Measurements from ENCODE around the gene PRKCH. TPM values are rescaled to one million over a fixed set of nuclear protein-coding genes. Genes with fewer than 3 reads are reported as not detected.

PRKCH gene
- total and polyA plus RNA-seq, 5 donors from 2014 or later = 194 to 457 (median 201) TPM

DNA sequence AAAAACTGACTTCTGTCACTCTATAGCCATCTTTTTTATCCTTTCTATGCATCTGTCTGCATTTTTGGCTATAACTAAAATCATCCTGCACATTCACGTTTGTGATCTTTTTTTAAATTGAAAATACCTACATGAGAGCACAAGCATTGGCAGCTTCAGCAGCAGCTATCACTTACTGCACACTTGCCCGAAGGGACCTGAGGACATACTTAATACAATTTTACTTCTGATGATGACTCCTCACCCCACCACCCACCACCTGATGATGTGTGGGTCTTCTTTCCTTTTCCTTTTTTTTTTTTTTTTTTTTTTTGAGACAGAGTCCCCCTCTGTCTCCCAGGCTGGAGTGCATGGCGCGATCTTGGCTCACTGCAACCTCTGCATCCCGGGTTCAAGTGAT is 160.3 kb downstream of the PRKCH start:
- Histone ChIP-seq H3K27me3 (ENCODE audit: control insufficient read depth, insufficient read depth, low read length) (no peaks in the 10 kb centered on the region), H3K4me3 (ENCODE audit: low read depth, low read length) (no peak overlapping the region), H3K4me1 (ENCODE audit: control insufficient read depth, insufficient read depth, low read length, poor library complexity, severe bottlenecking) (peaks cover 43% of the 10 kb centered on the region), H3K27ac (ENCODE audit: insufficient read depth, low read length, poor library complexity, severe bottlenecking) (peak overlapping the region; percentile 34), H3K36me3 (ENCODE audit: control insufficient read depth, insufficient read depth, low read length) (peaks cover 71% of the 10 kb centered on the region), H3K9me3 (ENCODE audit: control insufficient read depth in 2 of 2, low read length in 2 of 2) (no peaks in the 10 kb centered on the region)
- Mint-ChIP-seq H3K4me1 (peaks cover 19 to 83% (median 61%) of the 10 kb centered on the region in 4 donors), H3K4me3 (peak overlapping the region in 1 of 4 donors; percentile 42), H3K9me3 (no peaks in the 10 kb centered on the region), H3K27me3 (no peaks in the 10 kb centered on the region), H3K27ac (peak overlapping the region; percentile 97 to 99 (median 99)), H3K36me3 (peaks cover 48% of the 10 kb centered on the region)
- ATAC-seq (ENCODE audit: low read depth in 2 of 2) (no peak), DNase-seq (no peak)

DNA sequence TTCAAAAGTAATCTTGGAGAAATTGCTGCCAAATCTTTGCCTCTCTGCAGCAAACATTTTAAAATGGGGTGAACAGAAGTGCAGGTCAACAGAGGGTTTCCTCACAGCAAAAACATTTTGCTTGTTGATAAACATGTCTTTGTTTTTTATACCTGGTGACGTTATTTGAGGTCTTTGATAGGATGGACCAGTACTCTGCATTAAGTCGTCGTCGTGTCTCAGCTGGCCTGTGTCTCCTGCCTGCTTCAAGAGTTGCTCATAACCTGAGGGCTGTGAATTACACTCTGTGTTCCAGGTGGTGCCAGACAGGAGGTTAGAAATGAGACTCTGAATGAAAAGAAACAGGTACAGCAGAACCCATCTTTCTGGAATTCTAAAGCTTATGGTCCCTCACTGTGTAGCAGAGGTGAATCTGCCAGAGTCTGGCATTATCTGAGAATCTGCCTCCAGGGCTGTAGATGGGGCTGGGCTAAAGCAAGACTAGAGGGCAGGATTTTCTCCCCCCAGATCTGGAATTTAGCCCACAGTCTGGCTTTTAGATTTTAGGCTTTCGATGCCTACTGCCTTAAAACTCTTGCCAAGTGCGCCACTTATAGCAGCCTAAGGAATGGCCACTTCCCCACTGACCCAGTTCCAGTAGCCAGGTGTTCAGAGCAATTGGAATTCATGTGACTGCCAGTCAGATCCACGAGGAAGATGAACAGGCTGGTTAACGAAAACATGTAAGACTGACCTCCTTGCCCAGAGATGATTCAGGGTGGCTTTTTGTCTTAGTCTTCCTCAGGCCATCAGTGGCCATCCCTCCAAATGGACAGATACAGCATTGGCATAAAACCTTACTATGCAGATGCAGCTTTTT is 161.2 kb downstream of the PRKCH start:
- Histone ChIP-seq H3K9me3 (ENCODE audit: control insufficient read depth in 2 of 2, low read length in 2 of 2) (no peaks in the 10 kb centered on the region), H3K4me3 (ENCODE audit: low read depth, low read length) (no peak overlapping the region), H3K4me1 (ENCODE audit: control insufficient read depth, insufficient read depth, low read length, poor library complexity, severe bottlenecking) (peaks cover 35% of the 10 kb centered on the region), H3K27me3 (ENCODE audit: control insufficient read depth, insufficient read depth, low read length) (no peaks in the 10 kb centered on the region), H3K27ac (ENCODE audit: insufficient read depth, low read length, poor library complexity, severe bottlenecking) (no peak overlapping the region), H3K36me3 (ENCODE audit: control insufficient read depth, insufficient read depth, low read length) (peaks cover 80% of the 10 kb centered on the region)
- peaks cover 54% of the 10 kb centered on the region for H3K36me3 Mint-ChIP-seq
- ATAC-seq (ENCODE audit: low read depth in 2 of 2) (no peak), DNase-seq (no peak)
- H3K4me1 Mint-ChIP-seq = peaks cover 19 to 79% (median 57%) of the 10 kb centered on the region in 4 donors
- H3K27ac Mint-ChIP-seq = peak overlapping the region; percentile 80 to 99 (median 99)
- H3K9me3 Mint-ChIP-seq = no peaks in the 10 kb centered on the region
- H3K4me3 Mint-ChIP-seq = peak overlapping the region in 1 of 4 donors; percentile 42
- H3K27me3 Mint-ChIP-seq = no peaks in the 10 kb centered on the region

DNA sequence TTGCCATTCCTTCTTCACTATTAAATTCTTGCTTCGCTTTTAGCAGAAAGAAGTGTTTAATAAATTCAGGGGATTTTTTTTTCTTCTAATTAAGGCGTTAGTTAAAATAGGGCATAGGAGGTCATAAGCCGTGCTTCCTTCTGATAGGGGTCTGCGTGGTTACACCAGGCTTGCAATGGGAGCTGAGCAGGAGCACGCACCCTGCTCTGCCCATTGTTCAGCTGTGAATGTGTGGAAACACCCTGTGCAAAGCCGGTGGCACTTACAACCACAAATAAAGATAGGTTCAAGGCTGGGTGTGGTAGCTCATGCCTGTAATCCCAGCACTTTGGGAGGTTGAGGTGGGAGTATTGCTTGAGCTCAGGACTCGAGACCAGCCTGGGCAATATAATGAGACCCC is 162.1 kb downstream of the PRKCH start:
- ATAC-seq (ENCODE audit: low read depth in 2 of 2) = no peak

DNA sequence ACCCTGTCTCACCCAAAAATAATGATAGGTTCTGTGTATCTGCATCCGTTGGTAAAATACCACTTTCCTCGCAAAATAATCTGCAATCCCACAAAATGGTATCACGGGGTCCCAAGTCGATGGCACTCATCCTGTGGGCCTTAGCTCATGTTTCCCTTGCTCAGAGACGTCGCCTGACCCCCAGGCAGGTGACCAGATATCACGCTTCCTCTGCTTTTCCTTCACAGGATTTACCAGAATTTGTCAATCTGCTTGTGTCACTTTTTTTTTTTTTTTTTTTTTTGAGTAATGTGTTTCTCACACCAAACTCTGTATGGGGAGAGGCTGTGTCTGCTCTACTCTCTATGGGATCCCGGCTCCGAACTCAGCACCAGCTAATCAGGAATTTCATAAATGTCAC is 162.7 kb downstream of the PRKCH start:
- no peaks in the 10 kb centered on the region for H3K27me3 ChIP-seq (ENCODE audit: control insufficient read depth, insufficient read depth, low read length)
- no peak for ATAC-seq (ENCODE audit: low read depth in 2 of 2)
- H3K27me3 Mint-ChIP-seq = no peaks in the 10 kb centered on the region
- H3K4me3 Mint-ChIP-seq = no peak overlapping the region
- H3K4me1 Mint-ChIP-seq = peaks cover 16 to 68% (median 45%) of the 10 kb centered on the region in 4 donors
- no peak for DNase-seq
- H3K27ac Mint-ChIP-seq = peak overlapping the region; percentile 65 to 92 (median 83)
- H3K36me3 Mint-ChIP-seq = peaks cover 51% of the 10 kb centered on the region
- H3K36me3 ChIP-seq (ENCODE audit: control insufficient read depth, insufficient read depth, low read length) = peaks cover 90% of the 10 kb centered on the region
- H3K9me3 Mint-ChIP-seq = no peaks in the 10 kb centered on the region
- H3K4me1 ChIP-seq (ENCODE audit: control insufficient read depth, insufficient read depth, low read length, poor library complexity, severe bottlenecking) = peaks cover 21% of the 10 kb centered on the region
- H3K9me3 ChIP-seq (ENCODE audit: control insufficient read depth in 2 of 2, low read length in 2 of 2) = no peaks in the 10 kb centered on the region
- H3K4me3 ChIP-seq (ENCODE audit: low read depth, low read length) = no peak overlapping the region
- no peak overlapping the region for H3K27ac ChIP-seq (ENCODE audit: insufficient read depth, low read length, poor library complexity, severe bottlenecking)

More for the DNA sequence above, 162.1 kb downstream of the PRKCH start:
- no peaks in the 10 kb centered on the region for H3K27me3 ChIP-seq (ENCODE audit: control insufficient read depth, insufficient read depth, low read length)
- H3K27ac ChIP-seq (ENCODE audit: insufficient read depth, low read length, poor library complexity, severe bottlenecking) = no peak overlapping the region
- H3K4me1 Mint-ChIP-seq = peaks cover 19 to 70% (median 50%) of the 10 kb centered on the region in 4 donors
- DNase-seq = no peak
- no peaks in the 10 kb centered on the region for H3K9me3 ChIP-seq (ENCODE audit: control insufficient read depth in 2 of 2, low read length in 2 of 2)
- no peaks in the 10 kb centered on the region for H3K27me3 Mint-ChIP-seq
- H3K9me3 Mint-ChIP-seq = no peaks in the 10 kb centered on the region
- H3K27ac Mint-ChIP-seq = peak overlapping the region; percentile 80 to 99 (median 92)
- H3K4me3 Mint-ChIP-seq = no peak overlapping the region
- H3K36me3 ChIP-seq (ENCODE audit: control insufficient read depth, insufficient read depth, low read length) = peaks cover 85% of the 10 kb centered on the region
- no peak overlapping the region for H3K4me3 ChIP-seq (ENCODE audit: low read depth, low read length)
- peaks cover 51% of the 10 kb centered on the region for H3K36me3 Mint-ChIP-seq
- peaks cover 26% of the 10 kb centered on the region for H3K4me1 ChIP-seq (ENCODE audit: control insufficient read depth, insufficient read depth, low read length, poor library complexity, severe bottlenecking)

DNA sequence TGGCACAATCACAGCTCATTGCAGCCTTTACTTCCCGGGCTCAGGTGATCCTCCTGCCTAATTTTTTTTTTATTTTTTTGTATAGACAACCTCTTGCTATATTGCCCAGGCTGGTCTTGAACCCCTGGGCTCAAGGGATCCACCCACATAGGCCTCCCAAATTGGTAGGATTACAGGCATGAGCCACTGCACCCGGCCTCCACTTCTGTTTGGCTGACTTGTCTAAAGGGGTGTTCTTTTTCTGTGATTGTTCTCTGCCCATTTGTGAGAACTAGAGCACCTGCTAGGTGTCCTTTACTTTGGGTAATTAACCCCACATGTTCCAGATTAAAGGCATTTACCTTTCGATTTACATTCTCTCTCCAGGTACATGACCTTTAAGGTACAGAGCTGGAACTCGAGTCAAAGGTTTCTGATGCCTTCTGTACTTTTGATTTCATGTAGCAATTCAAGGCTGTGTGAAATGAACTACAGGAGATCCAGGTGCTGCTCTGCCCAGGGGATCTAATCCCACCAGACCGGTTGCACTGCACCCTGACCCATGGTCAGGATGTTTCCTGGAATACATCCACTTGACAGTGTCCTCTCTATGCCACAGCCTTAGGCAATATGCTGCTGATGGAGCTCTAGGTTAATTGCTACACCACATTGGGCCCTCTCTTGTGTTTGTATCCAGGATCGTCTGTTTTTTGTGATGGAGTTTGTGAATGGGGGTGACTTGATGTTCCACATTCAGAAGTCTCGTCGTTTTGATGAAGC is 163.6 kb downstream of the PRKCH start:
- Mint-ChIP-seq H3K36me3 (peaks cover 55% of the 10 kb centered on the region), H3K9me3 (no peaks in the 10 kb centered on the region), H3K4me3 (peak overlapping the region in 1 of 4 donors; percentile 27), H3K4me1 (peaks cover 10 to 67% (median 39%) of the 10 kb centered on the region in 4 donors), H3K27me3 (no peaks in the 10 kb centered on the region), H3K27ac (peak overlapping the region; percentile 83)
- peaks cover 11% of the 10 kb centered on the region for H3K4me1 ChIP-seq (ENCODE audit: control insufficient read depth, insufficient read depth, low read length, poor library complexity, severe bottlenecking)
- H3K36me3 ChIP-seq (ENCODE audit: control insufficient read depth, insufficient read depth, low read length) = peaks cover 94% of the 10 kb centered on the region
- H3K9me3 ChIP-seq (ENCODE audit: control insufficient read depth in 2 of 2, low read length in 2 of 2) = no peaks in the 10 kb centered on the region
- no peak overlapping the region for H3K4me3 ChIP-seq (ENCODE audit: low read depth, low read length)
- no peak for ATAC-seq (ENCODE audit: low read depth in 2 of 2)
- H3K27me3 ChIP-seq (ENCODE audit: control insufficient read depth, insufficient read depth, low read length) = no peaks in the 10 kb centered on the region
- DNase-seq = no peak
- peak overlapping the region; percentile 6 for H3K27ac ChIP-seq (ENCODE audit: insufficient read depth, low read length, poor library complexity, severe bottlenecking)

DNA sequence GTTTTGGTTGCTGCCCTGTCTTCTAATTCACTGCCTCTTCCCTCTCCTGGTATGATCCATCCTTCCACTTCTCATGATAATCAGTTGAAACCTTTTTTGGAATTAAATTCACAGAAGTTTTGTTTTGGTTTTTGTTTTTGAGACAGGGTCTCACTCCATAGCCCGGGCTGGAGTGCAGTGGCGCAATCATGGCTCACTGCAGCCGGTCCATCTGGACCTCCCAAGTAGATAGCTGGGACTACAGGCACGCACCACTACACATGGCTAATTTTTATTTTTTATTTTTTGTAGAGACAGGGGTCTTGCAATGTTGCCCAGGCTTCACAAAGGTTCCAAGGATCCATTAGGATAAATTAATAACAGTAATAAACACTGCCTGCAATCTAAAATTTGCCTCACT is 164.3 kb downstream of the PRKCH start:
- Mint-ChIP-seq H3K27ac (peak overlapping the region; percentile 83), H3K27me3 (no peaks in the 10 kb centered on the region), H3K4me1 (peaks cover 10 to 66% (median 33%) of the 10 kb centered on the region in 4 donors), H3K36me3 (peaks cover 59% of the 10 kb centered on the region), H3K9me3 (no peaks in the 10 kb centered on the region), H3K4me3 (peak overlapping the region in 2 of 4 donors; percentile 27 to 43)
- no peak for ATAC-seq (ENCODE audit: low read depth in 2 of 2)
- Histone ChIP-seq H3K27me3 (ENCODE audit: control insufficient read depth, insufficient read depth, low read length) (no peaks in the 10 kb centered on the region), H3K4me3 (ENCODE audit: low read depth, low read length) (no peak overlapping the region), H3K9me3 (ENCODE audit: control insufficient read depth in 2 of 2, low read length in 2 of 2) (no peaks in the 10 kb centered on the region), H3K27ac (ENCODE audit: insufficient read depth, low read length, poor library complexity, severe bottlenecking) (peak overlapping the region; percentile 6), H3K36me3 (ENCODE audit: control insufficient read depth, insufficient read depth, low read length) (peaks cover 92% of the 10 kb centered on the region), H3K4me1 (ENCODE audit: control insufficient read depth, insufficient read depth, low read length, poor library complexity, severe bottlenecking) (peaks cover 4% of the 10 kb centered on the region)
- no peak for DNase-seq

DNA sequence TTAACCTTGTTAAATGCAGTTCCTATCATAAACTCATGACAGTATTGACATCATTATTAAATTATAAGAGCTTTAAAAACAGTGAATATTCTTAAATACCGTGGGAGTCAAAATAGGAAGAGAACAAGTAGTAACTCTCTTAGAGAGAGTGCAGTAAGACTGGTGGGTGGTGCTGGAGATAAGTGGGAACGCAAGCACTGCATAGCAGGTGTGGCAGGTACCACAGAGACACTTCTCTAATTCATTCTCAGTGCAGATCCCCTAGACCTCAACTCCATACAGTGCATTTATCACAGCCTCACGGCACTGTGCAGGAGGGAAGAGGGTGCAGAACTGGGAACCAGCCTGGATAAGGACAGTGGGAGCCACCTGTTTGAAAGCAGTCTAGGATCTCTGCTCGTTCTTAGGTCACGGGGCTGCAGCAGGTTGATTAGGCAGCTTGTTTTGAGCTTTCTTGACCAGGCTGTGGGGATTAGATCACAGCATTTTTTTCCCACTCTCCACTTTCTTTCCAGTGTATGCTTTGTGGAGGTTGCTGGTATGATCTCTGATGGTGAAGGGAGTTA is 165.6 kb downstream of the PRKCH start:
- H3K36me3 ChIP-seq (ENCODE audit: control insufficient read depth, insufficient read depth, low read length) = peaks cover 92% of the 10 kb centered on the region
- no peaks in the 10 kb centered on the region for H3K4me1 ChIP-seq (ENCODE audit: control insufficient read depth, insufficient read depth, low read length, poor library complexity, severe bottlenecking)
- no peak for DNase-seq
- no peaks in the 10 kb centered on the region for H3K9me3 ChIP-seq (ENCODE audit: control insufficient read depth in 2 of 2, low read length in 2 of 2)
- Mint-ChIP-seq H3K27ac (peak overlapping the region; percentile 33 to 87 (median 43)), H3K9me3 (no peaks in the 10 kb centered on the region), H3K4me3 (no peak overlapping the region), H3K4me1 (peaks cover 10 to 53% (median 26%) of the 10 kb centered on the region in 4 donors), H3K27me3 (no peaks in the 10 kb centered on the region), H3K36me3 (peaks cover 48% of the 10 kb centered on the region)
- no peaks in the 10 kb centered on the region for H3K27me3 ChIP-seq (ENCODE audit: control insufficient read depth, insufficient read depth, low read length)
- H3K27ac ChIP-seq (ENCODE audit: insufficient read depth, low read length, poor library complexity, severe bottlenecking) = no peak overlapping the region
- no peak overlapping the region for H3K4me3 ChIP-seq (ENCODE audit: low read depth, low read length)
- ATAC-seq (ENCODE audit: low read depth in 2 of 2) = no peak

Data from CD4-positive, CD25-positive, alpha-beta regulatory T cell (primary cell).